Suppressor macrophage treated with lipopolysaccharide for 1 hour (primary cell): ENCODE results near the gene HBZ.
"Not testable (repeated sequence)": the region's sequence is repeated elsewhere in the genome, so short reads cannot be mapped to it uniquely, and the experiment has no call there.

Source experiments
- DNase-seq, 3 donors: peaks; one replicate each; pipeline ENCODE4 v3.0.0-alpha.2; 2020 to 2022

Gene HBZ

GRCh38 chr16:165539-166374, 13.3 kb downstream of the HBZ start, which contains the start of gene HBM:
Gene HBM, plus strand, starts transcription at chr16:165978. Its CDS starts 20 bp downstream, at chr16:165998.
- DNase-seq: no peak

- no peak for DNase-seq
Measured at GRCh38 chr16:166375-167121, 14.1 kb downstream of the HBZ start.

GRCh38 chr16:167122-167690, 14.8 kb downstream of the HBZ start:
- no peak for DNase-seq

- DNase-seq: peak in 1 of 3 donors; percentile 1
Measured at GRCh38 chr16:168424-168823, 16.0 kb downstream of the HBZ start.

GRCh38 chr16:169014-169413, 16.6 kb downstream of the HBZ start:
- DNase-seq: peak in 1 of 3 donors; percentile 11

GRCh38 chr16:170088-170507, 17.7 kb downstream of the HBZ start:
- peak in 2 of 3 donors; percentile 19 to 34 for DNase-seq

- no peak for DNase-seq
Measured at GRCh38 chr16:170788-171187, 18.3 kb downstream of the HBZ start.

GRCh38 chr16:172374-172941, 20.0 kb downstream of the HBZ start, which contains the start of gene HBA2:
Gene HBA2, plus strand, starts transcription at chr16:172876. Its CDS starts 37 bp downstream, at chr16:172913.
- DNase-seq: not testable (repeated sequence)

- DNase-seq: not testable (repeated sequence)
Measured at GRCh38 chr16:173211-173854, 20.9 kb downstream of the HBZ start.

- DNase-seq: not testable (repeated sequence)
Measured at GRCh38 chr16:173928-174769, 21.7 kb downstream of the HBZ start.

- DNase-seq: peak; percentile 31 to 48 (median 44)
Measured at GRCh38 chr16:175011-175949, 22.8 kb downstream of the HBZ start.

GRCh38 chr16:176006-176405, 23.6 kb downstream of the HBZ start:
- DNase-seq: not testable (repeated sequence)

GRCh38 chr16:176477-177382, 24.3 kb downstream of the HBZ start, which contains the start of gene HBA1:
Gene HBA1, plus strand, starts transcription at chr16:176680. Its CDS starts 37 bp downstream, at chr16:176717.
- DNase-seq: not testable (repeated sequence)

GRCh38 chr16:177394-177822, 25.0 kb downstream of the HBZ start:
- no peak for DNase-seq

GRCh38 chr16:177981-178667, 25.7 kb downstream of the HBZ start:
- no peak for DNase-seq

GRCh38 chr16:178668-179015, 26.2 kb downstream of the HBZ start:
- DNase-seq: no peak

- DNase-seq: no peak
Measured at GRCh38 chr16:179211-180092, 27.0 kb downstream of the HBZ start.
